ENCODE results near the gene SMIM30. TPM values are rescaled to one million over a fixed set of nuclear protein-coding genes. Genes with fewer than 3 reads are reported as not detected.

The SMIM30 gene
- total and polyA plus RNA-seq, 2 of the 4 experiments (the other 2 are of a cell fraction), result 31.6 to 47.7 TPM

DNA sequence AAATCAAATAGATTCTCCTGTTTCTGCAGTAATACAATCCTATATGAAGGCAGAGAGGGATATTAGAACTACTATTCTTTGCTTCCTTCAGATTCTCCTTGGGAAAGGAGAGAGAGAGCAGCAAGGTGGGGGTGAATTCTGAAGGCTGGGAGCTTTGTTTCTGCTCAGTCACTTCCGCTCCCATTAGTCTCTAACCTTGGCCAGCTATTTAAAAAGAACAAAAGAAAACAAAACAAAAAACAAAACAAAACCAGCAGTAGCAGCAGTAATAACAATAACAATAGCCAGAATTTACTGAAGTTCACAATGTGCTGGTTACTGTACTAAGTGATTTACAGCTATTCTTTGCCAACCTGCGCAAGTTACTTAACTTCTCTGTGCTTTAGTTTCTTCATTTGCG, 41.7 kb downstream of the SMIM30 start:
- Histone ChIP-seq H2AK5ac (ENCODE audit: low read depth, low read length) (no peak overlapping the region), H2AFZ (replicated peaks; ENCODE audit: low read length, poor library complexity) (no peak overlapping the region), H3K79me1 (ENCODE audit: low read depth in 1 of 2, low read length in 2 of 2) (no peaks in the 10 kb centered on the region), H4K5ac (ENCODE audit: low read depth, low read length) (no peak overlapping the region), H3K9me3 (ENCODE audit: control insufficient read depth, insufficient read depth, low read length) (no peaks in the 10 kb centered on the region), H2AK9ac (replicated peaks; ENCODE audit: low read depth, low read length, poor library complexity) (no peak overlapping the region), H3K4me3 (ENCODE audit: insufficient read depth, low read depth, low read length) (no peak overlapping the region), H3K23ac (ENCODE audit: low read depth, low read length) (no peak overlapping the region), H2BK120ac (ENCODE audit: low read depth, low read length) (no peak overlapping the region), H3K18ac (ENCODE audit: low read depth, low read length) (no peak overlapping the region), H4K20me1 (ENCODE audit: insufficient read depth, low read length) (no peaks in the 10 kb centered on the region), H3K56ac (ENCODE audit: extremely low read depth, insufficient read depth, low read length) (no peak overlapping the region), H3K27me3 (ENCODE audit: control insufficient read depth, insufficient read depth, low read length) (no peaks in the 10 kb centered on the region), H3K9ac (ENCODE audit: low read depth, low read length) (no peak overlapping the region), H3K9me1 (ENCODE audit: insufficient read depth, low read length) (no peaks in the 10 kb centered on the region), H2BK15ac (ENCODE audit: low read depth, low read length) (no peak overlapping the region), H2BK5ac (ENCODE audit: low read depth, low read length, poor library complexity, severe bottlenecking) (no peak overlapping the region), H3K4me1 (ENCODE audit: control insufficient read depth, insufficient read depth, low read length) (no peaks in the 10 kb centered on the region), H3K4ac (ENCODE audit: low read depth, low read length) (no peak overlapping the region), H2BK20ac (ENCODE audit: low read depth, low read length) (no peak overlapping the region), H3K4me2 (ENCODE audit: low read depth, low read length) (no peak overlapping the region), H4K8ac (ENCODE audit: low read depth in 2 of 2, low read length in 2 of 2) (no peak overlapping the region), H3K14ac (replicated peaks; ENCODE audit: low read depth, low read length) (no peak overlapping the region), H3K36me3 (ENCODE audit: control insufficient read depth, insufficient read depth, low read length) (no peaks in the 10 kb centered on the region), H3K27ac (ENCODE audit: insufficient read depth, low read length) (no peak overlapping the region), H4K91ac (ENCODE audit: insufficient read depth, low read depth, low read length) (no peak overlapping the region)
- in situ Hi-C loops (cut with MboI; ENCODE audit: low sequenced_read_pairs), result no loop called here
- no CpG with 5 or more reads among the region's 3 CpGs for WGBS, 2 experiments (ENCODE audit: extremely low coverage in 2 of 2, insufficient read length in 1 of 2)
- TF ChIP-seq RAD21 (IDR thresholded peaks at IDR 0.05; ENCODE audit: low read length), result no peak
- no peak for TF ChIP-seq CEBPB (IDR thresholded peaks at IDR 0.05; ENCODE audit: low read depth, low read length)
- TF ChIP-seq MXI1 (IDR thresholded peaks at IDR 0.05; ENCODE audit: borderline replicate concordance, low read depth, low read length), result no peak
- TF ChIP-seq CHD1 (IDR thresholded peaks at IDR 0.05; ENCODE audit: low read depth, low read length), result no peak
- TF ChIP-seq NFE2L2 (IDR thresholded peaks at IDR 0.05; ENCODE audit: low read depth, low read length), result no peak
- no peak for TF ChIP-seq ELK1 (IDR thresholded peaks at IDR 0.05; ENCODE audit: borderline replicate concordance, low read depth, low read length)
- no peak for TF ChIP-seq CTCF (conservative IDR thresholded peaks at IDR 0.05; ENCODE audit: low read depth, low read length)
- no peak for TF ChIP-seq FOS (IDR thresholded peaks at IDR 0.05; ENCODE audit: low read depth, low read length)
- TF ChIP-seq RCOR1 (IDR thresholded peaks at IDR 0.05; ENCODE audit: insufficient replicate concordance, low read length), result no peak
- TF ChIP-seq SMC3 (IDR thresholded peaks at IDR 0.05; ENCODE audit: low read depth, low read length), result no peak
- TF ChIP-seq BHLHE40 (IDR thresholded peaks at IDR 0.05; ENCODE audit: low read depth, low read length), result no peak
- TF ChIP-seq POLR2A (IDR thresholded peaks at IDR 0.05; ENCODE audit: low read depth, low read length), result no peak
- no peak for TF ChIP-seq MAZ (IDR thresholded peaks at IDR 0.05; ENCODE audit: borderline replicate concordance, low read depth, low read length)
- ChIA-PET CTCF (interaction anchor here (1.1 kb wide), 1 partner anchor 10 kb away, joined by 3 read pairs; the partner anchor contains the start of gene GPR85), POLR2A (ENCODE audit: unreplicated experiment) (no interaction called here)
- ATAC-seq (ENCODE audit: low read depth), result no peak
- intact Hi-C loops (cut with micrococcal nuclease), result no loop called here
- BruUV-seq (replicated peaks), result no TSS peak
- dilution Hi-C loops (cut with HindIII; ENCODE audit: low sequenced_read_pairs, unreplicated experiment), result no loop called here
- DNase-seq, result no peak
